CD4-positive, alpha-beta T cell (primary cell): Measurements from ENCODE around the gene AP1S3. TPM values are rescaled to one million over a fixed set of nuclear protein-coding genes. Genes with fewer than 3 reads are reported as not detected.
"Not testable (repeated sequence)": the region's sequence is repeated elsewhere in the genome, so short reads cannot be mapped to it uniquely, and the experiment has no call there.

Experiments
- ATAC-seq: fragments of 200-7000 bp; cut with Tn5 transposase; one replicate; pipeline ENCODE4 v1.10.0; 2022; ENCODE audit warnings: mild to moderate bottlenecking; ENCODE audit not compliant: poor library complexity
- CTCF ChIA-PET: fragments of 350-600 bp; sonication (Branson Sonifier 250); formaldehyde crosslinking; loops from one replicate; lab custom pipeline; 2021; ENCODE audit warnings: antibody characterized with exemption, inconsistent platforms; lab: Charles Lee
- POLR2A ChIA-PET: fragments of 350-600 bp; sonication (Branson Sonifier 250); formaldehyde crosslinking; loops from one replicate; lab custom pipeline; 2021; ENCODE audit warnings: antibody characterized with exemption, inconsistent platforms; lab: Charles Lee
- DNase-seq, 14 experiments: peaks; one replicate each; pipeline ENCODE4 v3.0.0-alpha.2; 2013 to 2020; ENCODE audit warnings: mixed read lengths in 2 of 14
- H3K27ac ChIP-seq, 2 donors: one replicate each; pipeline versions ENCODE4 v1.5.1 to v1.7.0; 2013; ENCODE audit warnings: low read length in 2 of 2, low read depth in 1 of 2, mild to moderate bottlenecking in 1 of 2
- H3K27me3 ChIP-seq, 2 experiments: 1 replicate in 1 of 2; 2 replicates in 1 of 2; pipeline versions ENCODE4 v1.6.1 to v1.7.0; 2013; ENCODE audit warnings: low read length in 2 of 2, control low read depth in 1 of 2, mild to moderate bottlenecking in 1 of 2, moderate library complexity in 1 of 2; ENCODE audit not compliant: insufficient read depth in 2 of 2, control insufficient read depth in 1 of 2
- H3K36me3 ChIP-seq: one replicate; pipeline ENCODE4 v1.6.1; 2013; ENCODE audit warnings: low read length, control low read depth; ENCODE audit not compliant: insufficient read depth
- H3K4me1 ChIP-seq: one replicate; pipeline ENCODE4 v1.6.1; 2013; ENCODE audit warnings: low read length, control low read depth; ENCODE audit not compliant: insufficient read depth
- H3K4me3 ChIP-seq: one replicate; pipeline ENCODE4 v1.5.1; 2013; ENCODE audit warnings: mild to moderate bottlenecking, low read length, moderate library complexity
- H3K9me3 ChIP-seq, 2 experiments: 1 replicate in 1 of 2; 2 replicates in 1 of 2; pipeline versions ENCODE4 v1.6.1 to v1.7.0; 2013; ENCODE audit warnings: low read length in 2 of 2, mild to moderate bottlenecking in 2 of 2, control low read depth in 1 of 2, moderate library complexity in 1 of 2; ENCODE audit not compliant: control insufficient read depth in 1 of 2, insufficient read depth in 1 of 2
- H3K27ac Mint-ChIP-seq: one replicate; pipeline ENCODE4 v1.8.0; 2020; ENCODE audit warnings: mixed read lengths
- H3K27me3 Mint-ChIP-seq: one replicate; pipeline ENCODE4 v1.8.0; 2021; ENCODE audit warnings: mixed read lengths
- H3K36me3 Mint-ChIP-seq: one replicate; pipeline ENCODE4 v1.8.0; 2021; ENCODE audit warnings: low read depth, mixed read lengths
- H3K4me1 Mint-ChIP-seq: one replicate; pipeline ENCODE4 v1.8.0; 2021; ENCODE audit warnings: low read depth, mixed read lengths
- H3K4me3 Mint-ChIP-seq: one replicate; pipeline ENCODE4 v1.8.0; 2020; ENCODE audit warnings: mild to moderate bottlenecking, mixed read lengths
- H3K9me3 Mint-ChIP-seq: one replicate; pipeline ENCODE4 v1.8.0; 2020; ENCODE audit warnings: mixed read lengths
- CTCF ChIP-seq: fragments of 200-600 bp; IDR thresholded peaks from one replicate; pipeline ENCODE4 v1.8.0; 2022; ENCODE audit warnings: antibody characterized with exemption, mild to moderate bottlenecking
- intact Hi-C, 2 experiments: fragments of 100-400 bp; cut with DNase I in 1 of 2; cut with micrococcal nuclease in 1 of 2; formaldehyde crosslinking; loops; one replicate each; pipeline versions ENCODE4 v1.15.1 to v1.9.0; 2023 to 2025; cut with DNase I, micrococcal nuclease
- total RNA-seq, 174 experiments: library from RNA in 2 of 174; stranded (reverse) in 2 of 174; gene quantifications; one replicate each; pipeline ENCODE4 v1.2.3 and lab custom pipeline; 2021 to 2026

AP1S3 gene
- total RNA-seq, 2 experiments from 2014 or later = 0.50 to 0.71 TPM

GRCh38 chr2:223764796-223765195 is 72.6 kb downstream of the AP1S3 start:
- no peak for TF ChIP-seq CTCF
- Mint-ChIP-seq H3K4me3 (no peak overlapping the region), H3K36me3 (no peaks in the 10 kb centered on the region), H3K27ac (no peak overlapping the region), H3K4me1 (peaks cover 8% of the 10 kb centered on the region), H3K9me3 (peaks cover 3% of the 10 kb centered on the region), H3K27me3 (no peaks in the 10 kb centered on the region)
- Histone ChIP-seq H3K36me3 (no peaks in the 10 kb centered on the region), H3K27ac (no peak overlapping the region), H3K4me3 (no peak overlapping the region), H3K4me1 (peaks cover 16% of the 10 kb centered on the region), H3K9me3 (no peaks in the 10 kb centered on the region), H3K27me3 (no peaks in the 10 kb centered on the region)
- no peak for ATAC-seq
- DNase-seq = no peak
- intact Hi-C loops = no loop called here
- POLR2A ChIA-PET = no interaction called here
- CTCF ChIA-PET = no interaction called here

GRCh38 chr2:223762853-223763252 is 74.5 kb downstream of the AP1S3 start:
- no peak for ATAC-seq
- H3K36me3 ChIP-seq = no peaks in the 10 kb centered on the region
- ChIA-PET POLR2A (no interaction called here), CTCF (no interaction called here)
- no peaks in the 10 kb centered on the region for H3K27me3 ChIP-seq
- no peak for TF ChIP-seq CTCF
- H3K27ac ChIP-seq = no peak overlapping the region
- Mint-ChIP-seq H3K27ac (no peak overlapping the region), H3K4me3 (no peak overlapping the region), H3K4me1 (peaks cover 8% of the 10 kb centered on the region), H3K27me3 (no peaks in the 10 kb centered on the region), H3K36me3 (no peaks in the 10 kb centered on the region), H3K9me3 (peaks cover 3% of the 10 kb centered on the region)
- no peaks in the 10 kb centered on the region for H3K9me3 ChIP-seq
- DNase-seq = no peak
- no peak overlapping the region for H3K4me3 ChIP-seq
- peaks cover 16% of the 10 kb centered on the region for H3K4me1 ChIP-seq
- intact Hi-C loops = no loop called here

- H3K27me3 Mint-ChIP-seq, H3K27me3 ChIP-seq, intact Hi-C loops, CTCF ChIA-PET, H3K9me3 ChIP-seq, H3K4me3 ChIP-seq, H3K36me3 Mint-ChIP-seq, POLR2A ChIA-PET, H3K4me3 Mint-ChIP-seq, ATAC-seq, H3K4me1 Mint-ChIP-seq, H3K9me3 Mint-ChIP-seq, H3K36me3 ChIP-seq: not testable (repeated sequence)
- Histone ChIP-seq H3K27ac (peak overlapping the region in 1 of 2 donors; percentile 62), H3K4me1 (peaks cover 16% of the 10 kb centered on the region)
- DNase-seq = peak in 1 of 14 experiments; percentile 51
- peak overlapping the region; percentile 66 for H3K27ac Mint-ChIP-seq
Measured at GRCh38 chr2:223761746-223762145, 75.6 kb downstream of the AP1S3 start.

GRCh38 chr2:223760838-223761502 is 76.4 kb downstream of the AP1S3 start:
- peak overlapping the region; percentile 66 for H3K27ac Mint-ChIP-seq
- ATAC-seq (peak; percentile 86), DNase-seq (peak in 11 of 14 experiments; percentile 2 to 82 (median 23))
- CTCF ChIA-PET = no interaction called here
- intact Hi-C loops = no loop called here
- Histone ChIP-seq H3K4me1 (peaks cover 16% of the 10 kb centered on the region), H3K27ac (peak overlapping the region in 1 of 2 donors; percentile 62), H3K9me3 (no peaks in the 10 kb centered on the region), H3K4me3 (no peak overlapping the region), H3K36me3 (no peaks in the 10 kb centered on the region), H3K27me3 (no peaks in the 10 kb centered on the region)
- POLR2A ChIA-PET = no interaction called here
- peaks cover 8% of the 10 kb centered on the region for H3K4me1 Mint-ChIP-seq
- H3K4me3 Mint-ChIP-seq = no peak overlapping the region
- no peaks in the 10 kb centered on the region for H3K27me3 Mint-ChIP-seq
- no peaks in the 10 kb centered on the region for H3K9me3 Mint-ChIP-seq
- H3K36me3 Mint-ChIP-seq = no peaks in the 10 kb centered on the region
- no peak for TF ChIP-seq CTCF
